ENCODE results near the gene MARCHF11. TPM values are rescaled to one million over a fixed set of nuclear protein-coding genes. Genes with fewer than 3 reads are reported as not detected.

The MARCHF11 gene
- total RNA-seq, 2 experiments from 2014 or later, result not detected

DNA sequence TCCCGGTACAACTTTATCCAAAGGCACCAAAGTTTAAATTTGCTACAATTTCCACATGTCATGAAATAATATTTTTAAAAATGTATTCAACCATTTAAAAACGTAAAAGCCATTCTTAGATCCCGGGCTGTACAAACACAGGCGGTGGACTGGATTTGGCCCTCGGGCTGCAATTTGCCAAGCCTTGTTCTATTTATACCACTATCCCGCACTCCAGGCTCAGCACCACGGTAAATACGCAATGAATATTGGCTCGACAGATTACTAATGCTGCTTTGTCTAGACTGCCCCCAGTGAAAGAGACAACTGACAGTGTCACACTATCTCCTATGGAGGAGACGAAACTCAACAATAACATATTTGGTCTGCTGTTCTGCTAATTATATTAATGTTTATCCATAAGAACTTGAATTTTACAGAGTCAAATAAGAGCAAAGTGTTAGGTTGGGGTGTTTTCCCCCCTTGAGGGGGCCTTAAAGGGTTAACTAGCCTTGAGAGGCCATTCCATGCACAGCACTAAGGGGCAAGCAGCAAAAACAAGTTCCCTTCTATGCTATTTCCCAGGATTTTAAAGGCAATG lies 98.1 kb downstream of the MARCHF11 start:
- POLR2A ChIA-PET, result no interaction called here
- no peak overlapping the region for H3K27ac Mint-ChIP-seq

GRCh38 chr5:16076657-16077056 lies 102.9 kb downstream of the MARCHF11 start:
- H3K27me3 ChIP-seq (ENCODE audit: control insufficient read depth in 1 of 2, insufficient read depth in 2 of 2, low read length in 2 of 2), result no peaks in the 10 kb centered on the region
- CTCF ChIA-PET, result no interaction called here
- no peaks in the 10 kb centered on the region for H3K9me3 Mint-ChIP-seq
- H3K36me3 Mint-ChIP-seq (ENCODE audit: low read depth), result no peaks in the 10 kb centered on the region
- no peak overlapping the region for H3K4me3 Mint-ChIP-seq
- intact Hi-C loops (cut with DNase I, micrococcal nuclease), result no loop called here
- no peaks in the 10 kb centered on the region for H3K4me1 ChIP-seq (ENCODE audit: insufficient read depth, low read length)
- no peak for DNase-seq
- H3K36me3 ChIP-seq (ENCODE audit: insufficient read depth, low read length), result no peaks in the 10 kb centered on the region
- H3K27me3 Mint-ChIP-seq, result peaks cover 8% of the 10 kb centered on the region
- no peak overlapping the region for H3K27ac ChIP-seq (ENCODE audit: low read depth in 1 of 2, low read length in 2 of 2)
- TF ChIP-seq, protein P1, sequence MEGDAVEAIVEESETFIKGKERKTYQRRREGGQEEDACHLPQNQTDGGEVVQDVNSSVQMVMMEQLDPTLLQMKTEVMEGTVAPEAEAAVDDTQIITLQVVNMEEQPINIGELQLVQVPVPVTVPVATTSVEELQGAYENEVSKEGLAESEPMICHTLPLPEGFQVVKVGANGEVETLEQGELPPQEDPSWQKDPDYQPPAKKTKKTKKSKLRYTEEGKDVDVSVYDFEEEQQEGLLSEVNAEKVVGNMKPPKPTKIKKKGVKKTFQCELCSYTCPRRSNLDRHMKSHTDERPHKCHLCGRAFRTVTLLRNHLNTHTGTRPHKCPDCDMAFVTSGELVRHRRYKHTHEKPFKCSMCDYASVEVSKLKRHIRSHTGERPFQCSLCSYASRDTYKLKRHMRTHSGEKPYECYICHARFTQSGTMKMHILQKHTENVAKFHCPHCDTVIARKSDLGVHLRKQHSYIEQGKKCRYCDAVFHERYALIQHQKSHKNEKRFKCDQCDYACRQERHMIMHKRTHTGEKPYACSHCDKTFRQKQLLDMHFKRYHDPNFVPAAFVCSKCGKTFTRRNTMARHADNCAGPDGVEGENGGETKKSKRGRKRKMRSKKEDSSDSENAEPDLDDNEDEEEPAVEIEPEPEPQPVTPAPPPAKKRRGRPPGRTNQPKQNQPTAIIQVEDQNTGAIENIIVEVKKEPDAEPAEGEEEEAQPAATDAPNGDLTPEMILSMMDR (IDR thresholded peaks at IDR 0.05), result no peak
- peaks cover 0 to 11% of the 10 kb centered on the region in 2 experiments for H3K9me3 ChIP-seq (ENCODE audit: control insufficient read depth in 1 of 2, insufficient read depth in 1 of 2, low read length in 2 of 2)
- POLR2A ChIA-PET, result no interaction called here
- H3K27ac Mint-ChIP-seq, result no peak overlapping the region
- H3K4me1 Mint-ChIP-seq (ENCODE audit: low read depth), result no peaks in the 10 kb centered on the region
- ATAC-seq (ENCODE audit: poor library complexity), result no peak
- H3K4me3 ChIP-seq (ENCODE audit: low read length), result no peak overlapping the region

More for the DNA sequence above, 98.1 kb downstream of the MARCHF11 start:
- DNase-seq (no peak), ATAC-seq (ENCODE audit: poor library complexity) (no peak)
- TF ChIP-seq, protein P1 (IDR thresholded peaks at IDR 0.05), result no peak
- Histone ChIP-seq H3K27ac (ENCODE audit: low read depth in 1 of 2, low read length in 2 of 2) (no peak overlapping the region), H3K4me3 (ENCODE audit: low read length) (no peak overlapping the region), H3K36me3 (ENCODE audit: insufficient read depth, low read length) (no peaks in the 10 kb centered on the region), H3K4me1 (ENCODE audit: insufficient read depth, low read length) (no peaks in the 10 kb centered on the region), H3K9me3 (ENCODE audit: control insufficient read depth in 1 of 2, insufficient read depth in 1 of 2, low read length in 2 of 2) (peaks cover 0 to 15% of the 10 kb centered on the region in 2 experiments), H3K27me3 (ENCODE audit: control insufficient read depth in 1 of 2, insufficient read depth in 2 of 2, low read length in 2 of 2) (no peaks in the 10 kb centered on the region)
- no peaks in the 10 kb centered on the region for H3K4me1 Mint-ChIP-seq (ENCODE audit: low read depth)
- H3K27me3 Mint-ChIP-seq, result peaks cover 8% of the 10 kb centered on the region
- H3K4me3 Mint-ChIP-seq, result no peak overlapping the region
- H3K9me3 Mint-ChIP-seq, result no peaks in the 10 kb centered on the region
- CTCF ChIA-PET, result no interaction called here
- no peaks in the 10 kb centered on the region for H3K36me3 Mint-ChIP-seq (ENCODE audit: low read depth)
- intact Hi-C loops (cut with DNase I, micrococcal nuclease), result no loop called here

- no peak overlapping the region for H3K4me3 Mint-ChIP-seq
- intact Hi-C loops (cut with DNase I, micrococcal nuclease), result no loop called here
Measured at GRCh38 chr5:16074358-16074757, 105.2 kb downstream of the MARCHF11 start.

More at GRCh38 chr5:16074358-16074757, 105.2 kb downstream of the MARCHF11 start:
- Histone ChIP-seq H3K4me1 (ENCODE audit: insufficient read depth, low read length) (no peaks in the 10 kb centered on the region), H3K27me3 (ENCODE audit: control insufficient read depth in 1 of 2, insufficient read depth in 2 of 2, low read length in 2 of 2) (no peaks in the 10 kb centered on the region), H3K27ac (ENCODE audit: low read depth in 1 of 2, low read length in 2 of 2) (no peak overlapping the region), H3K9me3 (ENCODE audit: control insufficient read depth in 1 of 2, insufficient read depth in 1 of 2, low read length in 2 of 2) (peaks cover 0 to 7% of the 10 kb centered on the region in 2 experiments), H3K4me3 (ENCODE audit: low read length) (no peak overlapping the region), H3K36me3 (ENCODE audit: insufficient read depth, low read length) (no peaks in the 10 kb centered on the region)
- Mint-ChIP-seq H3K9me3 (no peaks in the 10 kb centered on the region), H3K36me3 (ENCODE audit: low read depth) (no peaks in the 10 kb centered on the region), H3K27ac (no peak overlapping the region), H3K4me1 (ENCODE audit: low read depth) (no peaks in the 10 kb centered on the region), H3K27me3 (peaks cover 5% of the 10 kb centered on the region)
- ATAC-seq (ENCODE audit: poor library complexity) (no peak), DNase-seq (no peak)
- TF ChIP-seq, protein P1 (IDR thresholded peaks at IDR 0.05), result no peak
- CTCF ChIA-PET, result no interaction called here
- POLR2A ChIA-PET, result no interaction called here

Data from CD4-positive, alpha-beta T cell (primary cell).